ENCODE measurements around the gene CEP131.

- TF ChIP-seq, protein P1, sequence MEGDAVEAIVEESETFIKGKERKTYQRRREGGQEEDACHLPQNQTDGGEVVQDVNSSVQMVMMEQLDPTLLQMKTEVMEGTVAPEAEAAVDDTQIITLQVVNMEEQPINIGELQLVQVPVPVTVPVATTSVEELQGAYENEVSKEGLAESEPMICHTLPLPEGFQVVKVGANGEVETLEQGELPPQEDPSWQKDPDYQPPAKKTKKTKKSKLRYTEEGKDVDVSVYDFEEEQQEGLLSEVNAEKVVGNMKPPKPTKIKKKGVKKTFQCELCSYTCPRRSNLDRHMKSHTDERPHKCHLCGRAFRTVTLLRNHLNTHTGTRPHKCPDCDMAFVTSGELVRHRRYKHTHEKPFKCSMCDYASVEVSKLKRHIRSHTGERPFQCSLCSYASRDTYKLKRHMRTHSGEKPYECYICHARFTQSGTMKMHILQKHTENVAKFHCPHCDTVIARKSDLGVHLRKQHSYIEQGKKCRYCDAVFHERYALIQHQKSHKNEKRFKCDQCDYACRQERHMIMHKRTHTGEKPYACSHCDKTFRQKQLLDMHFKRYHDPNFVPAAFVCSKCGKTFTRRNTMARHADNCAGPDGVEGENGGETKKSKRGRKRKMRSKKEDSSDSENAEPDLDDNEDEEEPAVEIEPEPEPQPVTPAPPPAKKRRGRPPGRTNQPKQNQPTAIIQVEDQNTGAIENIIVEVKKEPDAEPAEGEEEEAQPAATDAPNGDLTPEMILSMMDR (IDR thresholded peaks at IDR 0.05 in 4 of 5, conservative IDR thresholded peaks at IDR 0.05 in 1 of 5): no peak
- no peak for TF ChIP-seq POLR2A (IDR thresholded peaks at IDR 0.05)
Observed at GRCh38 chr17:81150377-81151077, 72.2 kb downstream of the CEP131 start.
